HG02943 (cell line): ENCODE results near the gene COL6A1.
"Not testable (repeated sequence)": the region's sequence is repeated elsewhere in the genome, so short reads cannot be mapped to it uniquely, and the experiment has no call there.

Experiments used
- ATAC-seq: cut with Tn5 transposase; IDR thresholded peaks from one replicate; pipeline ENCODE4 v1.9.1; 2021; ENCODE audit warnings: mild to moderate bottlenecking, low read depth, moderate library complexity; ENCODE audit not compliant: unreplicated experiment

COL6A1 gene

GRCh38 chr21:45945066-45945867, 36.3 kb upstream of the COL6A1 start:
- no peak for ATAC-seq

GRCh38 chr21:45945868-45946210, 35.7 kb upstream of the COL6A1 start:
- no peak for ATAC-seq

- no peak for ATAC-seq
Measured at GRCh38 chr21:45947296-45947695, 34.3 kb upstream of the COL6A1 start.

GRCh38 chr21:45947716-45948255, 33.8 kb upstream of the COL6A1 start:
- no peak for ATAC-seq

- ATAC-seq, result no peak
Measured at GRCh38 chr21:45948576-45949141, 32.9 kb upstream of the COL6A1 start.

- no peak for ATAC-seq
Measured at GRCh38 chr21:45949928-45950739, 31.4 kb upstream of the COL6A1 start.

- no peak for ATAC-seq
Measured at GRCh38 chr21:45950740-45951515, 30.6 kb upstream of the COL6A1 start.

GRCh38 chr21:45951676-45952075, 29.9 kb upstream of the COL6A1 start:
- no peak for ATAC-seq

GRCh38 chr21:45952527-45952926, 29.0 kb upstream of the COL6A1 start:
- not testable (repeated sequence) for ATAC-seq

GRCh38 chr21:45952974-45953373, 28.6 kb upstream of the COL6A1 start:
- ATAC-seq, result no peak

- no peak for ATAC-seq
Measured at GRCh38 chr21:45954261-45954660, 27.3 kb upstream of the COL6A1 start.

GRCh38 chr21:45954921-45955320, 26.6 kb upstream of the COL6A1 start:
- ATAC-seq, result no peak

- no peak for ATAC-seq
Measured at GRCh38 chr21:45957551-45957950, 24.0 kb upstream of the COL6A1 start.

GRCh38 chr21:45957981-45958600, 23.5 kb upstream of the COL6A1 start:
- no peak for ATAC-seq

GRCh38 chr21:45959182-45959581, 22.4 kb upstream of the COL6A1 start:
- no peak for ATAC-seq

- no peak for ATAC-seq
Measured at GRCh38 chr21:45959779-45960390, 21.7 kb upstream of the COL6A1 start.

GRCh38 chr21:45961408-45961807, 20.2 kb upstream of the COL6A1 start:
- ATAC-seq, result not testable (repeated sequence)

GRCh38 chr21:45962531-45963231, 18.9 kb upstream of the COL6A1 start:
- ATAC-seq, result no peak

- ATAC-seq, result no peak
Measured at GRCh38 chr21:45963232-45963570, 18.4 kb upstream of the COL6A1 start.
